ENCODE measurements around the gene GPHB5.

GRCh38 chr14:63326840-63327239 is 8.1 kb upstream of the GPHB5 start:
- TF ChIP-seq EZH2 (IDR thresholded peaks at IDR 0.05) (no peak), POLR2AphosphoS5 (IDR thresholded peaks at IDR 0.05; ENCODE audit: borderline replicate concordance, low read depth, low read length) (no peak)
